Measurements from ENCODE around the gene PEBP1. TPM values are rescaled to one million over a fixed set of nuclear protein-coding genes. Genes with fewer than 3 reads are reported as not detected.

Gene PEBP1
- total RNA-seq, 1 donor from 2014 or later: 494 TPM

GRCh38 chr12:118189741-118190191, 53.8 kb downstream of the PEBP1 start:
- DNase-seq (ENCODE audit: low read depth): no peak
- no peak for TF ChIP-seq CTCF (conservative IDR thresholded peaks at IDR 0.05; ENCODE audit: low read depth, low read length)
- peak overlapping the region; percentile 47 for H3K4me3 ChIP-seq (ENCODE audit: low read depth, low read length)

GRCh38 chr12:118190266-118190665, 54.3 kb downstream of the PEBP1 start:
- DNase-seq (ENCODE audit: low read depth): no peak
- no peak for TF ChIP-seq CTCF (conservative IDR thresholded peaks at IDR 0.05; ENCODE audit: low read depth, low read length)
- H3K4me3 ChIP-seq (ENCODE audit: low read depth, low read length): peak overlapping the region; percentile 47

GRCh38 chr12:118193477-118193876, 57.6 kb downstream of the PEBP1 start:
- no peak for TF ChIP-seq CTCF (conservative IDR thresholded peaks at IDR 0.05; ENCODE audit: low read depth, low read length)
- DNase-seq (ENCODE audit: low read depth): no peak

GRCh38 chr12:118193958-118194357, 58.0 kb downstream of the PEBP1 start:
- H3K4me3 ChIP-seq (ENCODE audit: low read depth, low read length): no peak overlapping the region
- no peak for DNase-seq (ENCODE audit: low read depth)
- no peak for TF ChIP-seq CTCF (conservative IDR thresholded peaks at IDR 0.05; ENCODE audit: low read depth, low read length)

More at GRCh38 chr12:118193477-118193876, 57.6 kb downstream of the PEBP1 start:
- H3K4me3 ChIP-seq (ENCODE audit: low read depth, low read length): no peak overlapping the region

Other genes with a start within 250 kb of the PEBP1 start
- 0.29 TPM in 2 replicates for gene KSR2, start 167.1 kb upstream of the PEBP1 start, total RNA-seq
- gene RFC5, start 119.4 kb upstream of the PEBP1 start, total RNA-seq: 31.0 and 62.1 TPM in 2 replicates
- 79.6 and 129 TPM in 2 replicates for gene WSB2, start 74.9 kb upstream of the PEBP1 start, total RNA-seq
- gene VSIG10, start 32.1 kb upstream of the PEBP1 start, total RNA-seq: 24.6 and 31.0 TPM in 2 replicates
- gene TAOK3, start 236.8 kb downstream of the PEBP1 start, total RNA-seq: 8.8 and 10.4 TPM in 2 replicates
- 25.9 and 27.3 TPM in 2 replicates for gene SUDS3, start 240.4 kb downstream of the PEBP1 start, total RNA-seq